Activated B cell treated with CpG ODN at 0.5 μM for 24 hours (primary cell): Measurements from ENCODE around the gene RAB11FIP3. TPM values are rescaled to one million over a fixed set of nuclear protein-coding genes. Genes with fewer than 3 reads are reported as not detected.

Experiments used
- ATAC-seq: fragments of 200-7000 bp; cut with Tn5 transposase; one replicate; pipeline ENCODE4 v1.10.0; 2021; ENCODE audit warnings: low read depth, mild to moderate bottlenecking, moderate library complexity
- CTCF ChIA-PET: fragments of 350-600 bp; sonication (Branson Sonifier 250); formaldehyde crosslinking; loops from one replicate; lab custom pipeline; 2021; ENCODE audit warnings: antibody characterized with exemption; lab: Charles Lee
- POLR2A ChIA-PET: fragments of 350-600 bp; sonication (Branson Sonifier 250); formaldehyde crosslinking; loops from one replicate; lab custom pipeline; 2021; ENCODE audit warnings: antibody characterized with exemption; lab: Charles Lee
- DNase-seq: peaks from one replicate; pipeline ENCODE4 v3.0.0; 2022
- H3K27ac Mint-ChIP-seq: one replicate; pipeline ENCODE4 v1.8.0; 2020; ENCODE audit warnings: mixed read lengths
- H3K27me3 Mint-ChIP-seq: one replicate; pipeline ENCODE4 v1.8.0; 2021; ENCODE audit warnings: mixed read lengths
- H3K36me3 Mint-ChIP-seq: one replicate; pipeline ENCODE4 v1.8.0; 2021; ENCODE audit warnings: low read depth, mixed read lengths
- H3K4me1 Mint-ChIP-seq: one replicate; pipeline ENCODE4 v1.8.0; 2021; ENCODE audit warnings: mixed read lengths
- H3K4me3 Mint-ChIP-seq: one replicate; pipeline ENCODE4 v1.8.0; 2020; ENCODE audit warnings: mild to moderate bottlenecking, mixed read lengths
- H3K9me3 Mint-ChIP-seq: one replicate; pipeline ENCODE4 v1.8.0; 2020; ENCODE audit warnings: mixed read lengths
- intact Hi-C: fragments of 100-400 bp; cut with micrococcal nuclease; formaldehyde crosslinking; loops from one replicate; pipeline ENCODE4 v1.15.1; 2024
- total RNA-seq: library from RNA; stranded (reverse); gene quantifications from 2 replicates; pipeline ENCODE4 v1.2.3, GENCODE V29; 2022
- TF ChIP-seq, protein P1 (sequence below): fragments of 200-600 bp; IDR thresholded peaks from one replicate; pipeline ENCODE4 v1.8.0; 2022; ENCODE audit warnings: antibody characterized with exemption, mild to moderate bottlenecking

RAB11FIP3 gene
- total RNA-seq, 1 donor from 2014 or later: 35.4 TPM

DNA sequence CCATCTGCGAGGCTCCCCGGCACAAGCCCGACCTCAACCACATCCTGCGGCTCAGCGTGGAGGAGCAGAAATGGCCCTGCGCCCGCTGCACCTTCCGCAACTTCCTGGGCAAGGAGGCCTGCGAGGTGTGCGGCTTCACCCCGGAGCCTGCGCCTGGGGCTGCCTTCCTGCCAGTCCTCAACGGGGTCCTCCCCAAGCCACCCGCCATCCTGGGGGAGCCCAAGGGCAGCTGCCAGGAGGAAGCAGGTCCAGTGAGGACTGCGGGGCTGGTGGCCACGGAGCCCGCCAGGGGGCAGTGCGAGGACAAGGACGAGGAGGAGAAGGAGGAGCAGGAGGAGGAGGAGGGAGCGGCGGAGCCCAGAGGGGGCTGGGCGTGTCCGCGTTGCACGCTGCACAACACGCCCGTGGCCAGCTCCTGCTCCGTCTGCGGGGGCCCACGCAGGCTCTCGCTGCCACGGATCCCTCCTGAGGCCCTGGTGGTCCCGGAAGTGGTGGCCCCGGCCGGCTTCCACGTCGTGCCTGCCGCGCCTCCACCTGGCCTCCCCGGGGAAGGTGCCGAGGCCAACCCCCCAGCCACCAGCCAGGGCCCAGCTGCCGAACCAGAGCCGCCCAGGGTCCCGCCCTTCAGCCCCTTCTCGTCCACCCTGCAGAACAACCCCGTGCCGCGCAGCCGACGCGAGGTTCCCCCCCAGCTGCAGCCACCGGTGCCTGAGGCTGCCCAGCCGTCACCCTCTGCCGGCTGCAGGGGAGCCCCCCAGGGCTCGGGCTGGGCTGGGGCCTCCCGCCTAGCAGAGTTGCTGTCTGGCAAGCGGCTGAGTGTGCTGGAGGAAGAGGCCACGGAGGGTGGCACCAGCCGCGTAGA, 121.7 kb downstream of the RAB11FIP3 start:
- CTCF ChIA-PET: no interaction called here
- H3K4me3 Mint-ChIP-seq: no peak overlapping the region

GRCh38 chr16:548586-548985, 123.1 kb downstream of the RAB11FIP3 start:
- DNase-seq: no peak
- ATAC-seq: no peak
- intact Hi-C loops: no loop called here
- TF ChIP-seq, protein P1, sequence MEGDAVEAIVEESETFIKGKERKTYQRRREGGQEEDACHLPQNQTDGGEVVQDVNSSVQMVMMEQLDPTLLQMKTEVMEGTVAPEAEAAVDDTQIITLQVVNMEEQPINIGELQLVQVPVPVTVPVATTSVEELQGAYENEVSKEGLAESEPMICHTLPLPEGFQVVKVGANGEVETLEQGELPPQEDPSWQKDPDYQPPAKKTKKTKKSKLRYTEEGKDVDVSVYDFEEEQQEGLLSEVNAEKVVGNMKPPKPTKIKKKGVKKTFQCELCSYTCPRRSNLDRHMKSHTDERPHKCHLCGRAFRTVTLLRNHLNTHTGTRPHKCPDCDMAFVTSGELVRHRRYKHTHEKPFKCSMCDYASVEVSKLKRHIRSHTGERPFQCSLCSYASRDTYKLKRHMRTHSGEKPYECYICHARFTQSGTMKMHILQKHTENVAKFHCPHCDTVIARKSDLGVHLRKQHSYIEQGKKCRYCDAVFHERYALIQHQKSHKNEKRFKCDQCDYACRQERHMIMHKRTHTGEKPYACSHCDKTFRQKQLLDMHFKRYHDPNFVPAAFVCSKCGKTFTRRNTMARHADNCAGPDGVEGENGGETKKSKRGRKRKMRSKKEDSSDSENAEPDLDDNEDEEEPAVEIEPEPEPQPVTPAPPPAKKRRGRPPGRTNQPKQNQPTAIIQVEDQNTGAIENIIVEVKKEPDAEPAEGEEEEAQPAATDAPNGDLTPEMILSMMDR: no peak
- no peak overlapping the region for H3K4me3 Mint-ChIP-seq
- ChIA-PET CTCF (no interaction called here), POLR2A (no interaction called here)
- H3K27me3 Mint-ChIP-seq: no peaks in the 10 kb centered on the region
- peaks cover 5% of the 10 kb centered on the region for H3K36me3 Mint-ChIP-seq
- H3K9me3 Mint-ChIP-seq: no peaks in the 10 kb centered on the region
- no peaks in the 10 kb centered on the region for H3K4me1 Mint-ChIP-seq
- no peak overlapping the region for H3K27ac Mint-ChIP-seq

More for the DNA sequence above, 121.7 kb downstream of the RAB11FIP3 start:
- Mint-ChIP-seq H3K36me3 (peaks cover 9% of the 10 kb centered on the region), H3K27me3 (no peaks in the 10 kb centered on the region), H3K4me1 (no peaks in the 10 kb centered on the region), H3K9me3 (no peaks in the 10 kb centered on the region), H3K27ac (no peak overlapping the region)
- ATAC-seq: peak; percentile 74
- no peak for DNase-seq
- POLR2A ChIA-PET: no interaction called here
- intact Hi-C loops: no loop called here
- TF ChIP-seq, protein P1: no peak

DNA sequence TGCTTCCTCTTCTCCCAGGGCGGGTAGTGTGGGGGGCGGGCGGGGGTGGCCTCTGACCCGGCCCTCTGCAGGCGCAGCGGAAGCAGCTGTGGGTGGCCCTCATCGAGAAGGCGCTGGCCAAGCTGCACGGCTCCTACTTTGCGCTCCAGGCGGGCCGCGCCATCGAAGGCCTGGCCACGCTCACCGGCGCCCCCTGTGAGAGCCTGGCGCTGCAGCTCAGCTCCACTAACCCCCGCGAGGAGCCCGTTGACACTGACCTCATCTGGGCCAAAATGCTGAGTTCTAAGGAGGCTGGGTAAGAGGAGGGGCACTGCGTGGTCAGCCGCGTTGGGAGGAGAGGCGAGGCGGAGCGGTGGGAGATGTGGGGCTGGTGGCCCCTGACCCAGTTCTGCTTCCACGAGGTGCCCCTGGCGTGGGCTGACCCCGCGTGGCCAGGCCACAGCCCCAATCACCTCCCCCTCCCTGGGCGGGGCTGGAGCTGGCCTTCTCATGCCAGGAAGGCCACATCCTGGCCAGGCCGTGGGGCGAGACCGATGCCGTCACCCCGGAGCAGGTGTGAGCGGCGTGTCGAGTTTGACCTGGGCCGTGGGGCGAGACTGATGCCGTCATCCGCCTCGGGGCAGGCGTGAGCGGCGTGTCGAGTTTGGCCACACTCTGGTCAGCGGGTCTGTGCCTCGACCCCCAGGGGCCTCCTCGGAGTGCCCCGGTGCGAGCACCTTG, 124.3 kb downstream of the RAB11FIP3 start:
- no peak for DNase-seq
- no peak overlapping the region for H3K27ac Mint-ChIP-seq
- H3K4me3 Mint-ChIP-seq: no peak overlapping the region
- TF ChIP-seq, protein P1: no peak
- peaks cover 8% of the 10 kb centered on the region for H3K36me3 Mint-ChIP-seq
- no peaks in the 10 kb centered on the region for H3K27me3 Mint-ChIP-seq
- intact Hi-C loops: no loop called here
- H3K4me1 Mint-ChIP-seq: no peaks in the 10 kb centered on the region
- H3K9me3 Mint-ChIP-seq: no peaks in the 10 kb centered on the region
- ChIA-PET POLR2A (no interaction called here), CTCF (no interaction called here)
- ATAC-seq: no peak

DNA sequence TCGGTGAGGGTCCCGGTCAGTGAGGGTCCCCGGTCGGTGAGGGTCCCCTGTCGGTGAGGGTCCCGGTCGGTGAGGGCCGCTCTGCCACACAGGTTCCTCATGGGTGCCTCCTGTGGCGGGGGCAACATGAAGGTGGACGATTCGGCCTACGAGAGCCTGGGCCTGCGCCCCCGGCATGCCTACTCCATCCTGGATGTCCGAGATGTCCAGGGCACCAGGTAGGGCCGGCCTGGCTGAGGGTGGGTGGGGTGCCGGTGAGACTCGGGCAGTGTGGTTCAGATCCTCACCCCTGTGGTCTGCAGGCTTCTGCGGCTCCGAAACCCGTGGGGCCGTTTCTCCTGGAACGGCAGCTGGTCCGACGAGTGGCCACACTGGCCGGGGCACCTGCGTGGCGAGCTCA, 125.8 kb downstream of the RAB11FIP3 start:
- Mint-ChIP-seq H3K36me3 (peaks cover 6% of the 10 kb centered on the region), H3K9me3 (no peaks in the 10 kb centered on the region), H3K27ac (no peak overlapping the region), H3K4me1 (no peaks in the 10 kb centered on the region), H3K27me3 (no peaks in the 10 kb centered on the region), H3K4me3 (no peak overlapping the region)
- CTCF ChIA-PET: no interaction called here
- intact Hi-C loops: no loop called here
- no peak for DNase-seq
- ATAC-seq: no peak
- TF ChIP-seq, protein P1: no peak
- POLR2A ChIA-PET: no interaction called here

DNA sequence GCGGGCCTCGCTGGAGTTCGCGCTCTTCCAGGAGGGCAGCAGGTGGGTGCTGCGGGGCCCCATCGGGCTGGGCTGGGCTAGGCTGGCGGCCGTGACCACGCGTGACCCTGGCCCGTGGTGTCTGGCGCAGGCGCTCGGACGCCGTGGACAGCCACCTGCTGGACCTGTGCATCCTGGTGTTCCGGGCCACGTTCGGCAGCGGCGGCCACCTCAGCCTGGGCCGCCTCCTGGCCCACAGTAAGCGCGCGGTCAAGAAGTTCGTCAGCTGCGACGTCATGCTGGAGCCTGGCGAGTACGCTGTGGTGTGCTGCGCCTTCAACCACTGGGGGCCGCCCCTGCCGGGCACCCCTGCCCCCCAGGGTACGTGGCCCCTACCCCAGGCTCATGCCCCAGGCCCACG, 126.7 kb downstream of the RAB11FIP3 start:
- ChIA-PET POLR2A (no interaction called here), CTCF (no interaction called here)
- DNase-seq (no peak), ATAC-seq (no peak)
- intact Hi-C loops: no loop called here
- H3K36me3 Mint-ChIP-seq: peaks cover 6% of the 10 kb centered on the region
- H3K27ac Mint-ChIP-seq: no peak overlapping the region
- no peak overlapping the region for H3K4me3 Mint-ChIP-seq
- H3K4me1 Mint-ChIP-seq: no peaks in the 10 kb centered on the region
- TF ChIP-seq, protein P1: no peak
- no peaks in the 10 kb centered on the region for H3K9me3 Mint-ChIP-seq
- no peaks in the 10 kb centered on the region for H3K27me3 Mint-ChIP-seq
